H1 (cell line): ENCODE data around the gene WLS. TPM values are rescaled to one million over a fixed set of nuclear protein-coding genes. Genes with fewer than 3 reads are reported as not detected.
A peak's percentile ranks its signal among the peaks of the same experiment; 100 is the strongest.

ENCODE experiments used
- CTCF ChIA-PET: fragments of 300-600 bp; sonication (Branson Sonifier 250); formaldehyde crosslinking; loops from one replicate; lab custom pipeline; 2021; ENCODE audit not compliant: partially characterized antibody; lab: Charles Lee
- POLR2A ChIA-PET: fragments of 300-600 bp; sonication (Branson Sonifier 250); formaldehyde crosslinking; loops from one replicate; lab custom pipeline; 2021; ENCODE audit warnings: inconsistent platforms; ENCODE audit not compliant: partially characterized antibody; lab: Charles Lee
- DNase-seq, 2 experiments: peaks; one replicate each; pipeline versions ENCODE4 v3.0.0 to v3.0.0-alpha.2; 2010 to 2022; ENCODE audit warnings: low spot score in 2 of 2, low read depth in 1 of 2, mixed read lengths in 1 of 2
- FAIRE-seq: peaks from 2 replicates; lab custom pipeline; 2011; peaks lifted over from hg19 to GRCh38; lab: Jason Lieb, UNC
- H2AFZ ChIP-seq: 2 replicates; pipeline ENCODE4 v1.8.1; 2012; ENCODE audit warnings: low read length, inconsistent platforms
- H2AK5ac ChIP-seq: 2 replicates; pipeline ENCODE4 v1.6.1; 2013; ENCODE audit warnings: low read depth, low read length
- H2BK120ac ChIP-seq: replicated peaks from 2 replicates; pipeline ENCODE3; 2013; ENCODE audit warnings: low read depth, low read length, inconsistent platforms
- H2BK12ac ChIP-seq: 2 replicates; pipeline ENCODE4 v1.6.1; 2013; ENCODE audit warnings: low read depth, low read length
- H2BK15ac ChIP-seq: 2 replicates; pipeline ENCODE4 v1.6.1; 2013; ENCODE audit warnings: low read length
- H2BK20ac ChIP-seq: 2 replicates; pipeline ENCODE4 v1.6.1; 2013; ENCODE audit warnings: low read length
- H2BK5ac ChIP-seq: 2 replicates; pipeline ENCODE4 v1.6.1; 2013; ENCODE audit warnings: low read depth, low read length
- H3K14ac ChIP-seq: 2 replicates; pipeline ENCODE4 v1.6.1; 2013; ENCODE audit warnings: inconsistent platforms; ENCODE audit not compliant: insufficient read length
- H3K18ac ChIP-seq: 2 replicates; pipeline ENCODE4 v1.6.1; 2013; ENCODE audit warnings: low read length; ENCODE audit errors: extremely low read depth
- H3K23ac ChIP-seq: 2 replicates; pipeline ENCODE4 v1.6.1; 2013; ENCODE audit warnings: inconsistent platforms; ENCODE audit not compliant: insufficient read length
- H3K23me2 ChIP-seq: 2 replicates; pipeline ENCODE4 v1.6.1; 2013; ENCODE audit warnings: low read depth, low read length
- H3K27ac ChIP-seq: 2 replicates; pipeline ENCODE4 v1.6.1; 2011; ENCODE audit warnings: low read depth, low read length, inconsistent platforms
- H3K27me3 ChIP-seq, 4 experiments: replicated peaks in 1 of 4; 1 replicate in 1 of 4; 2 replicates in 3 of 4; pipeline versions ENCODE4 v1.6.1 to v1.8.1; 2011 to 2013; ENCODE audit warnings: low read length in 3 of 4, mild to moderate bottlenecking in 3 of 4, inconsistent platforms in 2 of 4, mixed read lengths in 2 of 4, moderate library complexity in 1 of 4; ENCODE audit not compliant: control insufficient read depth in 3 of 4, insufficient read depth in 3 of 4; ENCODE audit errors: extremely low read depth in 1 of 4
- H3K36me3 ChIP-seq, 4 experiments: 2 replicates each; pipeline versions ENCODE4 v1.6.1 to v1.8.1; 2011 to 2013; ENCODE audit warnings: mild to moderate bottlenecking in 4 of 4, low read length in 3 of 4, moderate library complexity in 2 of 4, control low read depth in 1 of 4, inconsistent platforms in 1 of 4; ENCODE audit not compliant: insufficient read depth in 4 of 4, control insufficient read depth in 2 of 4
- H3K4ac ChIP-seq: replicated peaks from 2 replicates; pipeline ENCODE3; 2013; ENCODE audit warnings: low read length, low read depth, mixed read lengths, inconsistent platforms; ENCODE audit not compliant: insufficient read length
- H3K4me1 ChIP-seq, 4 experiments: replicated peaks in 1 of 4; 1 replicate in 1 of 4; 2 replicates in 3 of 4; pipeline versions ENCODE4 v1.6.1 to v1.8.1; 2011 to 2013; ENCODE audit warnings: low read length in 3 of 4, inconsistent platforms in 2 of 4, mixed read lengths in 1 of 4; ENCODE audit not compliant: insufficient read depth in 4 of 4, control insufficient read depth in 3 of 4
- H3K4me2 ChIP-seq, 2 experiments: 2 replicates each; pipeline versions ENCODE4 v1.6.1 to v1.8.1; 2011 to 2013; ENCODE audit warnings: low read depth in 2 of 2, low read length in 2 of 2, control low read depth in 1 of 2, inconsistent platforms in 1 of 2, mild to moderate bottlenecking in 1 of 2; ENCODE audit not compliant: insufficient read depth in 1 of 2
- H3K4me3 ChIP-seq, 4 experiments: fragments of 200-600, 300-600 bp in 1 of 4; sonication (generic), shearing (Covaris generic), sonication (Bioruptor Twin) in 1 of 4; 2 replicates each; pipeline versions ENCODE4 v1.5.1 to v1.8.1; 2011 to 2016; ENCODE audit warnings: low read length in 4 of 4, low read depth in 3 of 4, control low read depth in 2 of 4, inconsistent platforms in 2 of 4, mild to moderate bottlenecking in 2 of 4, mixed read lengths in 1 of 4, moderate library complexity in 1 of 4; ENCODE audit not compliant: insufficient read depth in 2 of 4; ENCODE audit errors: extremely low read depth in 1 of 4
- H3K56ac ChIP-seq: replicated peaks from 2 replicates; pipeline ENCODE3; 2013; ENCODE audit warnings: low read depth, mild to moderate bottlenecking, mixed read lengths, low read length, inconsistent platforms; ENCODE audit not compliant: insufficient read length
- H3K79me1 ChIP-seq: 2 replicates; pipeline ENCODE4 v1.6.1; 2013; ENCODE audit warnings: low read depth, low read length, control low read depth
- H3K79me2 ChIP-seq, 2 experiments: 2 replicates each; pipeline versions ENCODE4 v1.6.1 to v1.8.1; 2012 to 2013; ENCODE audit warnings: low read length in 2 of 2, mild to moderate bottlenecking in 2 of 2, inconsistent platforms in 1 of 2; ENCODE audit not compliant: insufficient read depth in 2 of 2, control insufficient read depth in 1 of 2
- H3K9ac ChIP-seq, 4 experiments: replicated peaks in 1 of 4; 1 replicate in 1 of 4; 2 replicates in 3 of 4; pipeline versions ENCODE4 v1.6.1 to v1.8.1; 2011 to 2013; ENCODE audit warnings: low read depth in 3 of 4, low read length in 3 of 4, control low read depth in 2 of 4, mild to moderate bottlenecking in 2 of 4, moderate library complexity in 2 of 4, inconsistent platforms in 1 of 4; ENCODE audit errors: extremely low read depth in 1 of 4
- H3K9me3 ChIP-seq, 2 experiments: 2 replicates each; pipeline versions ENCODE4 v1.6.1 to v1.8.1; 2012 to 2013; ENCODE audit warnings: mild to moderate bottlenecking in 2 of 2, moderate library complexity in 2 of 2, control low read depth in 1 of 2, inconsistent platforms in 1 of 2, low read depth in 1 of 2, low read length in 1 of 2, mixed read lengths in 1 of 2; ENCODE audit not compliant: insufficient read depth in 2 of 2
- H4K20me1 ChIP-seq, 2 experiments: replicated peaks in 1 of 2; 2 replicates each; pipeline versions ENCODE3 to v1.8.1; 2011 to 2013; ENCODE audit warnings: inconsistent platforms in 2 of 2, low read length in 2 of 2, mild to moderate bottlenecking in 1 of 2; ENCODE audit not compliant: insufficient read depth in 2 of 2, control insufficient read depth in 1 of 2
- H4K5ac ChIP-seq: 2 replicates; pipeline ENCODE4 v1.6.1; 2013; ENCODE audit warnings: low read length, low read depth, mixed read lengths, inconsistent platforms; ENCODE audit not compliant: insufficient read length
- H4K8ac ChIP-seq: 2 replicates; pipeline ENCODE4 v1.8.0; 2013; ENCODE audit warnings: mild to moderate bottlenecking, moderate library complexity, low read length, inconsistent platforms; ENCODE audit not compliant: insufficient read depth; ENCODE audit errors: extremely low read depth
- H4K91ac ChIP-seq: replicated peaks from 2 replicates; pipeline ENCODE3; 2013; ENCODE audit warnings: low read length, mixed read lengths, inconsistent platforms; ENCODE audit not compliant: insufficient read length
- CREB1 ChIP-seq: IDR thresholded peaks from 2 replicates; pipeline ENCODE4 v1.6.1; 2012; ENCODE audit warnings: inconsistent platforms
- CTBP2 ChIP-seq: IDR thresholded peaks from 2 replicates; pipeline ENCODE4 v1.7.0; 2011; ENCODE audit warnings: borderline replicate concordance, mild to moderate bottlenecking, moderate library complexity, mixed read lengths, low read length; ENCODE audit not compliant: insufficient read depth, insufficient read length
- EP300 ChIP-seq, 2 experiments: IDR thresholded peaks; 1 replicate in 1 of 2; 2 replicates in 1 of 2; pipeline ENCODE4 v1.6.1; 2011 to 2012; ENCODE audit warnings: low read depth in 2 of 2, low read length in 2 of 2, mild to moderate bottlenecking in 2 of 2, borderline replicate concordance in 1 of 2, inconsistent platforms in 1 of 2, moderate library complexity in 1 of 2
- GABPA ChIP-seq: IDR thresholded peaks from 2 replicates; pipeline ENCODE4 v1.6.1; 2011; ENCODE audit warnings: mild to moderate bottlenecking, low read length, moderate library complexity, borderline replicate concordance; ENCODE audit not compliant: insufficient read depth
- HDAC2 ChIP-seq, 2 experiments: fragments of 300-600 bp in 1 of 2; sonication (generic) in 1 of 2; IDR thresholded peaks; 2 replicates each; pipeline ENCODE4 v1.6.1; 2011 to 2012; ENCODE audit warnings: low read depth in 2 of 2, low read length in 2 of 2, mild to moderate bottlenecking in 2 of 2, moderate library complexity in 2 of 2, borderline replicate concordance in 1 of 2, inconsistent platforms in 1 of 2
- KDM5A ChIP-seq: fragments of 200-600 bp; IDR thresholded peaks from 2 replicates; pipeline ENCODE4 v1.7.1; 2012; ENCODE audit warnings: mild to moderate bottlenecking, low read length, inconsistent platforms, mixed read lengths
- POU5F1 ChIP-seq: IDR thresholded peaks from 2 replicates; pipeline ENCODE4 v1.6.1; 2011; ENCODE audit warnings: low read depth, mild to moderate bottlenecking, low read length, moderate library complexity
- RFX5 ChIP-seq: IDR thresholded peaks from 2 replicates; pipeline ENCODE4 v1.6.1; 2011; ENCODE audit warnings: low read depth, low read length, improper control_type of control experiment, borderline replicate concordance
- SIRT6 ChIP-seq: IDR thresholded peaks from one replicate; pipeline ENCODE4 v1.7.1; 2012; ENCODE audit warnings: low read length, inconsistent platforms
- SP2 ChIP-seq: IDR thresholded peaks from 2 replicates; pipeline ENCODE4 v1.6.1; 2012; ENCODE audit warnings: mild to moderate bottlenecking, low read length, inconsistent platforms
- SUZ12 ChIP-seq: fragments of 200-600 bp; sonication (generic); IDR thresholded peaks from 2 replicates; pipeline ENCODE4 v1.6.1; 2012; ENCODE audit warnings: mild to moderate bottlenecking, inconsistent platforms, low read length, moderate library complexity, mixed read lengths
- TEAD4 ChIP-seq: IDR thresholded peaks from 2 replicates; pipeline ENCODE4 v1.6.1; 2012; ENCODE audit warnings: low read depth, low read length, inconsistent platforms, mixed read lengths
- WGBS, 2 experiments: shearing (Covaris generic) in 1 of 2; methylation state at CpG; one replicate each; pipeline versions ENCODE4 v1.1.6 to v1.1.7; 2013 to 2015; ENCODE audit warnings: low lambda C conversion rate in 2 of 2, mixed read lengths in 2 of 2, inconsistent platforms in 1 of 2, low coverage in 1 of 2, missing lambda C conversion rate in 1 of 2; ENCODE audit not compliant: insufficient replicate concordance in 2 of 2, insufficient coverage in 1 of 2, insufficient read length in 1 of 2; ENCODE audit errors: extremely low coverage in 1 of 2, missing lambda C conversion rate in 1 of 2; 5-methylcytosine and 5-hydroxymethylcytosine counted together
- polyA plus RNA-seq, 7 experiments: library from polyadenylated mRNA; depleted of rRNA in 3 of 7; stranded (reverse) in 5 of 7; unstranded in 2 of 7; fragments of >200 nt in 5 of 7; fragments of 200-250 nt in 2 of 7; gene quantifications; 1 replicate in 5 of 7; 2 replicates in 1 of 7; 4 replicates in 1 of 7; pipeline versions ENCODE4 v1.2.1 to v1.2.3, GENCODE V29; 2011 to 2013; ENCODE audit warnings: missing spikeins in 2 of 7, mixed read lengths in 2 of 7
- total RNA-seq: library from RNA; stranded (reverse); fragmentation: NEBNext Ultra II Directional; extraction: Animal tissue kit (Norgen Biotek cat#: 25700); gene quantifications from 2 replicates; pipeline ENCODE4 v1.2.1, GENCODE V29; 2021

WLS gene
- total and polyA plus RNA-seq, 2 of the 8 experiments (the other 6 are each of a cell fraction or from before 2014, with no cell fraction given), result 1.2 to 2.7 TPM

- no peak for FAIRE-seq
- no peak overlapping the region for H3K14ac ChIP-seq
- no peak overlapping the region for H3K18ac ChIP-seq
- H2BK120ac ChIP-seq, result no peak overlapping the region
- no peaks in the 10 kb centered on the region for H3K4me1 ChIP-seq
- H3K4me3 ChIP-seq, result no peak overlapping the region
- H2AK5ac ChIP-seq, result peak overlapping the region; percentile 60; the same call in 1 of the 2 replicates
- H3K79me2 ChIP-seq, result no peaks in the 10 kb centered on the region
- H4K91ac ChIP-seq, result no peak overlapping the region
- H3K23ac ChIP-seq, result no peak overlapping the region
- no peak overlapping the region for H3K56ac ChIP-seq
- H3K4me2 ChIP-seq, result no peak overlapping the region
- H3K79me1 ChIP-seq, result no peaks in the 10 kb centered on the region
- no peaks in the 10 kb centered on the region for H3K9me3 ChIP-seq
- no peak overlapping the region for H2BK5ac ChIP-seq
- H4K8ac ChIP-seq, result no peak overlapping the region
- CTCF ChIA-PET, result interaction anchor here (0.5 to 4.8 kb wide), 9 partner anchors 10 to 324 kb away, joined by 3 to 45 read pairs (median 5); no protein-coding TSS in a partner anchor
- H2AFZ ChIP-seq, result no peak overlapping the region
- no peaks in the 10 kb centered on the region for H3K27me3 ChIP-seq
- H3K4ac ChIP-seq, result no peak overlapping the region
- H2BK20ac ChIP-seq, result no peak overlapping the region
- H3K9ac ChIP-seq, result no peak overlapping the region
- peak overlapping the region; percentile 84; the same call in 1 of the 2 replicates for H2BK12ac ChIP-seq
- no peak for DNase-seq
- no peaks in the 10 kb centered on the region for H3K36me3 ChIP-seq
- H4K5ac ChIP-seq, result no peak overlapping the region
- no peak overlapping the region for H3K27ac ChIP-seq
- no peak overlapping the region for H2BK15ac ChIP-seq
- POLR2A ChIA-PET, result no interaction called here
- WGBS, 2 experiments, result 89% methylated on average over 1 of the region's 1 CpG; no CpG with 5 or more reads in 1 of the 2 experiments
- H3K23me2 ChIP-seq, result no peaks in the 10 kb centered on the region
- H4K20me1 ChIP-seq, result no peaks in the 10 kb centered on the region
- TF ChIP-seq KDM5A, result no peak
- no peak for TF ChIP-seq GABPA
- TF ChIP-seq EP300 (IDR thresholded peaks at IDR 0.05; ENCODE audit: borderline replicate concordance in 1 of 2, low read depth in 2 of 2, low read length in 2 of 2), result no peak
- no peak for TF ChIP-seq SIRT6
- TF ChIP-seq SUZ12, result no peak
- TF ChIP-seq RFX5, result no peak
- TF ChIP-seq POU5F1, result no peak
- no peak for TF ChIP-seq CTBP2
- no peak for TF ChIP-seq HDAC2 (IDR thresholded peaks at IDR 0.05; ENCODE audit: borderline replicate concordance in 1 of 2, low read depth in 2 of 2, low read length in 2 of 2)
- TF ChIP-seq SP2, result no peak
- TF ChIP-seq CREB1, result no peak
- no peak for TF ChIP-seq TEAD4
These were observed 57.6 kb downstream of the WLS start for GRCh38 chr1:68174738-68175113.
